Nephron progenitor cell (in vitro differentiated cells): ENCODE results near the gene IL11.

Experiments used
- DNase-seq: peaks from one replicate; pipeline ENCODE4 v3.0.0; 2021
- H3K27ac Mint-ChIP-seq: 2 replicates; pipeline ENCODE4 v1.8.0; 2021; ENCODE audit warnings: mild to moderate bottlenecking, moderate library complexity, mixed read lengths
- H3K27me3 Mint-ChIP-seq: 2 replicates; pipeline ENCODE4 v1.8.0; 2021; ENCODE audit warnings: mild to moderate bottlenecking, low read depth, mixed read lengths; ENCODE audit not compliant: poor library complexity
- H3K36me3 Mint-ChIP-seq: 2 replicates; pipeline ENCODE4 v1.8.0; 2021; ENCODE audit warnings: low read depth, mixed read lengths
- H3K4me1 Mint-ChIP-seq: 2 replicates; pipeline ENCODE4 v1.8.0; 2021; ENCODE audit warnings: mixed read lengths
- H3K4me3 Mint-ChIP-seq: 2 replicates; pipeline ENCODE4 v1.8.0; 2021; ENCODE audit warnings: mild to moderate bottlenecking, moderate library complexity, mixed read lengths
- H3K9me3 Mint-ChIP-seq: 2 replicates; pipeline ENCODE4 v1.8.0; 2021; ENCODE audit warnings: mild to moderate bottlenecking, moderate library complexity, mixed read lengths
- TF ChIP-seq, protein P1 (sequence below): fragments of 200-600 bp; sonication (generic); IDR thresholded peaks from 2 replicates; pipeline ENCODE4 v1.5.0; 2021; ENCODE audit warnings: antibody characterized with exemption

Gene IL11

DNA sequence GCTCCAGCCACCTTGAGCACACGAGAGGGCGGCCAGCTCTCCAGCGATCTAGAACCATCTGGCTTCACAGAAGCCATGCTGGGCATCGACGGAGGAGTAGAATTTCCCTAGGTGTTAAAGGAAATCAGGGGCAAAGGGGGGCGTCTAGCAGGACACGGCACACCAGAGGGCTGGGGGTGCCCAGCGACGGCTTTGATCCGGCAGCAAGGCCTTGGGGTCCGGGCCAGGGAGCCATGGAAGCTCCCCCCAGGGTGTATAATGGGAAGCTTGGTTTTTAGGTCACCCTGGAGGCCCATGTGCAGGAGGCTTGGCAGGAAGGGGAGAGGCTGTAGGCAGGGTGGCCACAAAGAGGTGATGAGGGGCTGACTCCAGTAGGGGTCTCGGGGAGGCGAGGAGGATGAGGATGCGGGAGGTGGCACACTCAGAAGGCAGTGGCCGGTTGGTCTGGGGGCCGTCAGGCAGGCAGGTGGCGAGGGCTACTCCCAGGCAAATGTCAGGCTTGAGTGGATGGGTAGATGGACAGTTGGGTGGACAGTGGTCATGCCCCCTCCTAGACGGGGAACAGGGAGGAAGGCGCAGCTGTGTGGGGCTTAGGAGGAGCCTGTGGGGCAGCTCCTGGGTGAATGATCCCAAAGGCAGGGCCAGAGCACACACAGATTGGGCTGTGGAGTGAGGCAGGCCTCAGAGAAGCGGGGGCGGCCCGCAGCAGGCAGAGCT is 25.0 kb downstream of the IL11 start:
- Mint-ChIP-seq H3K4me1 (peaks cover 46% of the 10 kb centered on the region), H3K27ac (peak overlapping the region; percentile 34), H3K27me3 (no peaks in the 10 kb centered on the region), H3K4me3 (no peak overlapping the region), H3K9me3 (no peaks in the 10 kb centered on the region), H3K36me3 (peaks cover 29% of the 10 kb centered on the region)
- TF ChIP-seq, protein P1, sequence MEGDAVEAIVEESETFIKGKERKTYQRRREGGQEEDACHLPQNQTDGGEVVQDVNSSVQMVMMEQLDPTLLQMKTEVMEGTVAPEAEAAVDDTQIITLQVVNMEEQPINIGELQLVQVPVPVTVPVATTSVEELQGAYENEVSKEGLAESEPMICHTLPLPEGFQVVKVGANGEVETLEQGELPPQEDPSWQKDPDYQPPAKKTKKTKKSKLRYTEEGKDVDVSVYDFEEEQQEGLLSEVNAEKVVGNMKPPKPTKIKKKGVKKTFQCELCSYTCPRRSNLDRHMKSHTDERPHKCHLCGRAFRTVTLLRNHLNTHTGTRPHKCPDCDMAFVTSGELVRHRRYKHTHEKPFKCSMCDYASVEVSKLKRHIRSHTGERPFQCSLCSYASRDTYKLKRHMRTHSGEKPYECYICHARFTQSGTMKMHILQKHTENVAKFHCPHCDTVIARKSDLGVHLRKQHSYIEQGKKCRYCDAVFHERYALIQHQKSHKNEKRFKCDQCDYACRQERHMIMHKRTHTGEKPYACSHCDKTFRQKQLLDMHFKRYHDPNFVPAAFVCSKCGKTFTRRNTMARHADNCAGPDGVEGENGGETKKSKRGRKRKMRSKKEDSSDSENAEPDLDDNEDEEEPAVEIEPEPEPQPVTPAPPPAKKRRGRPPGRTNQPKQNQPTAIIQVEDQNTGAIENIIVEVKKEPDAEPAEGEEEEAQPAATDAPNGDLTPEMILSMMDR, result no peak
- no peak for DNase-seq

DNA sequence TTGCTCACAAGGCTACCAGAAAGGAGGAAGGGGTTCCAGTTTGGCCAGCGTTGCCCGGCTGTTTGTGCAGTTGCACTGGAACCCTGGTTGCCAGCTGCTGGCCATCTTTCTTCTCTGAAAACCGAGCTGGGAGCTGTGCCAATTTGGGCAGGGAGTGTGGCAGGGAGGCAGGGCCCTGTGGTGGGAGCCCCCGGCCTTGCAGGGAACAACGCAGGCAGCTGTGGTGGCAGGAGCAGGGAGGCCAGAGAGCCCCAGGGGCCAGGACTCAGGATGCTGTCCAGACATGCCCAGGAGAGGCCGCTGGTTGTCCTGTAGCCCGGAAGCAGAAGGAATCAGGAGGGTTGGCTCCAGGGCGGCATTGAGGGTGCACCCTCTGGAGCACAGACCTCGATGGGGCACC is 25.8 kb downstream of the IL11 start:
- Mint-ChIP-seq H3K9me3 (no peaks in the 10 kb centered on the region), H3K36me3 (peaks cover 29% of the 10 kb centered on the region), H3K27ac (no peak overlapping the region), H3K27me3 (no peaks in the 10 kb centered on the region), H3K4me3 (no peak overlapping the region), H3K4me1 (peaks cover 44% of the 10 kb centered on the region)
- DNase-seq, result no peak
- TF ChIP-seq, protein P1, result no peak

DNA sequence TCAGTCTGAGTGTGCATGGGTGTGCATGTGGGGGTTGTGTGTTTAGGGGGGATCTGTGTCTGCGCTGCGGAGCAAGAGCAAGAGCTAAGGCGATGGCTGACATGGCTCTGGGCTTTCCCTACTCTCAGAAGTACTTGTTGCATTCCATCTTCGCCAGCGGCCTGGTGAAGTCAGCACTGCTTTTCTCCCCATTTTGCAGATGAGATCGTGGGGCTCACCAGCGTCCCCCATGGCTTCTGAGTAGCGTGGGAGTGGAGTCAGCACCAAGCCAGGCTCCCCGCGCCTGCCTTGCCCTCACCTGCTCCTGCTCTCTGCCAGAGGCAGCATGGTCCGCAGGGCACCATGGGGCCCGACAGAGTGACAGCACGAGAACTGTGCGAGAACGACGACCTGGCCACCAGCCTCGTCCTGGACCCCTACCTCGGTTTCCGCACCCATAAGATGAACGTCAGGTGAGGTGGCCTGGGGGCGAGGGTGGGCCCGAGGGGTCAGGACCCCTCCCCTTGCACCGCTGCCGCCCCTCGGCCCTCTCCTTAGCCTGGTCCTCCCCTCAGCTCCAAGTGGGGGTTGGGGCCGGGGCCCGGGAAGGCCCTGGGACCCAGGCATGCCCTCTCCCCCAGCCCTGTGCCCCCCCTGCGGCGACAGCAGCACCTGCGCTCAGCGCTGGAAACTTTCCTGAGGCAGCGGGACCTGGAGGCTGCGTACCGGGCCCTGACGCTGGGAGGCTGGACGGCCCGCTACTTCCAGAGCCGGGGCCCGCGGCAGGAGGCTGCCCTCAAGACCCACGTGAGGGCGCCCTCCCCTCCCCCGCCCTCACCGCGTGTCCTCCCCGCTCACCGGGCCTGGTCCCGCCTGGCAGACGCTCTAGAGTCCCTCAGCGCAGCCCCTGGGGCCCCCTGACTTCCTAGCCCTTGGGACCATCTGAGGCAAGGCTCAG is 28.4 kb downstream of the IL11 start:
- H3K36me3 Mint-ChIP-seq, result peaks cover 29% of the 10 kb centered on the region
- no peaks in the 10 kb centered on the region for H3K9me3 Mint-ChIP-seq
- H3K27me3 Mint-ChIP-seq, result peaks cover 8% of the 10 kb centered on the region
- no peak overlapping the region for H3K27ac Mint-ChIP-seq
- TF ChIP-seq, protein P1, result no peak
- DNase-seq, result no peak
- H3K4me3 Mint-ChIP-seq, result peak overlapping the region; percentile 96
- peaks cover 34% of the 10 kb centered on the region for H3K4me1 Mint-ChIP-seq

GRCh38 chr19:55341171-55341588 is 29.1 kb downstream of the IL11 start:
- TF ChIP-seq, protein P1, result no peak
- peak; percentile 83 for DNase-seq
- H3K4me1 Mint-ChIP-seq, result peaks cover 34% of the 10 kb centered on the region
- H3K9me3 Mint-ChIP-seq, result no peaks in the 10 kb centered on the region
- peaks cover 8% of the 10 kb centered on the region for H3K27me3 Mint-ChIP-seq
- peaks cover 29% of the 10 kb centered on the region for H3K36me3 Mint-ChIP-seq
- peak overlapping the region; percentile 96 for H3K4me3 Mint-ChIP-seq
- no peak overlapping the region for H3K27ac Mint-ChIP-seq

DNA sequence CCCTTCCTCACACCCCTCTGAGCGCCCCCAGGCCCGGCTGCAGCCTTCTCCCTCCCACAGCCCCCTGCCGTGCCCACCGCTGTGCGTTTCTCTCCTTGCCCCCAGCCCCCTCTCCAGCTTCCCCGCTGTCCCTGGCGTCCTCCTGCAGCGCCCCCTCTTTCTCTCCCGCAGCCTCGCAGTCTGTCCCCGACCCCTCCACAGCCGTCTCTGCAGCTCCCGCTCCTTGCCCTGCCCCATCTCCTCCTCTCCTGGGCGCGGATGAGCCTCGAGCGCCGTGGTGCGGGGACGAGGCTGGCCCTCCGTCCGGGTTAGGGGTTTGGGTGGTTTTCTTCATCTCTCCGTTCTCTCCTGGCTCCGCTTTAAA is 29.5 kb downstream of the IL11 start:
- Mint-ChIP-seq H3K27me3 (peaks cover 8% of the 10 kb centered on the region), H3K36me3 (peaks cover 29% of the 10 kb centered on the region), H3K4me3 (peak overlapping the region; percentile 96), H3K27ac (peak overlapping the region; percentile 71), H3K4me1 (peaks cover 32% of the 10 kb centered on the region), H3K9me3 (no peaks in the 10 kb centered on the region)
- DNase-seq, result peak; percentile 47
- TF ChIP-seq, protein P1, result no peak
